HG02870 (cell line): ENCODE results near the gene MOCS2.

Source experiments
- ATAC-seq: cut with Tn5 transposase; IDR thresholded peaks from one replicate; pipeline ENCODE4 v1.9.1; 2021; ENCODE audit warnings: mild to moderate bottlenecking, moderate library complexity; ENCODE audit not compliant: unreplicated experiment

MOCS2 gene

DNA sequence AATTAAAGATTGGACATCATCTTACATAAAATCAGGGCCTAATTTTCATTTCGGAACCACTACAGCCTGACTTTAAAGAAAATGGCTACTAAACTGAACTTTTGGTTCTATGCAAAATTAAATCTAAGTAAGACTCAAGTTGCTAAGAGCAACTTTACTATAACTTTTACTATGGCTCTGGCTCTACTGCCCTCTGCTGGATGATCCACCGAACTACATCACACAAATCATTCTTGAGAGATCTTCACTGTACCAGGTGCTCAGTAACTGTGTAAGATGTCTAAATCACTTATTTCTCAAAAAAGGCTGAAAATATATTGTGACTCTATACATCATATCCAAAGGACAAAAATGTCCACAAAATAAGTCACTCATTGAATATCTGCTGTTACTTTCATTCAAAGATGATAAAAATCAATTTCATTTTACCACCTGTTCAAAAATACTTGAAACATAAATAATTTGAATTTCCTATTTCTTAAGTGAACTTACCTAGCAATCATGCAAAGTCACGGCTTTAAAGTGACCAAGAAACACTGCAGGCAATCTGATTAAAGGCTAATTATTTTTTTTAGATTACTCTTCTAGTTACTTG lies 13.5 kb downstream of the MOCS2 start:
- peak; percentile 67 for ATAC-seq

- ATAC-seq = no peak
Observed at GRCh38 chr5:53095217-53095616, 14.3 kb downstream of the MOCS2 start.

GRCh38 chr5:53092242-53092641 lies 17.3 kb downstream of the MOCS2 start:
- ATAC-seq = no peak

DNA sequence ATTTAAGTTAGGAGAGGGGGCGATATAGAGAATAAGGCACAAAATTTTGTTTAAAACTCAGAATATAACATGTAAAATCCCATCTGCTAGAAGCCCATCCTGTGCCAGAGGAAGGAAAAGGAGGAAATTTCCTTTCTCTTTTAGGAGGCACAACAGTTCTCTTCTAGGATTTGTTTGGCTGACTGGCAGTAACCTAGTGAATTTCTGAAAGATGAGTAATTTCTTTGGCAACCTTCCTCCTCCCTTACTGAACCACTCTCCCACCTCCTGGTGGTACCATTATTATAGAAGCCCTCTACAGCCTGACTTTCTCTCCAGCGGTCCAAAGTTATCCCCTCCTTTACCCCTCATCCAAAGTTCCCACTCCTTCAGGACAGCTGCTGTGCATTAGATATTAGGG lies 18.3 kb downstream of the MOCS2 start:
- ATAC-seq = no peak

- no peak for ATAC-seq
Observed at GRCh38 chr5:53090229-53090628, 19.3 kb downstream of the MOCS2 start.

GRCh38 chr5:53089481-53089991 lies 20.0 kb downstream of the MOCS2 start:
- ATAC-seq = peak; percentile 92

DNA sequence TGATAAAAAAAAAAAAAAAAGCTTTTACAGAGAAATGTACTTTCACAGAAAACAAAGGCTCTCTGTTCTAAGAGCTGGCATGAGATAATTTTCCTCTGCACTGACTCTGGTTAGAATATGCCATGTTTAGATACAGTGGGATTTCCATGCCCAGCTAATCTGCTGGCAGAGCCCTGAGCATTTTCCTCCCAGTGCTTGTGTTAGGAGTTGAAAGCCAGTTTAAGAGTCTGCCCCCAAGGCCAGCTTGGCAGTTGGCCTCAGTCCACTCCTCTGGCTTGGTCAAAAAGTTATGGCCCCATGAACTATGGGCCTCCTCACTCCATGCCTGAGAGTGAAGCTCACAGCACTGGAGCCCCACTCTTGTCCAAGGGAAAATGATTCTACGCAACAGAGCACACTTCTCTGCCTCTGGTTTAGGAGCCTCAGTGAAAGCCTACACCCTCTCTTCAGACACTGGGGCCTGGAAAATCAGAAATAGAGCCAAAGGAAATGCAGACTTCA lies 21.9 kb downstream of the MOCS2 start:
- no peak for ATAC-seq

GRCh38 chr5:53087171-53087570 lies 22.4 kb downstream of the MOCS2 start:
- ATAC-seq = no peak

- ATAC-seq = no peak
Observed at GRCh38 chr5:53084546-53085255, 24.9 kb downstream of the MOCS2 start.

DNA sequence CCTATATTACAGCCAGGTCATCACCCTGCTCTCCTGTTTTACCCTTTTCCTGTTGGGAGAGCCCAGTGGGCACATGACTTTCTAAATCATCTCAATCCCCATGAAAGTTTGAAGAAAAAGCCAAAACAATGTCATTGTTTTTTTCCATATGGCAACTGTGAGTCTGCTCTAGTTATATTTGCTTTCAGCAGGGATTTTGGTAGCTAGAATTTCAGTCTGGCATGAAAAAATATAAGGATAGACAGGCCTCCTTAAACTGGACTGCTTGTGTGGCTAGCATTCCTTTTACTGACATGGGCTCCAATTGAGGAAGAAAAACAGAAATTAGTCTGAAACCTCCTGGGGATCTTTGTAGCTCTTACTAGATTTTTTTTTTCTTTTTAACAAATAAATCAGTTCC lies 25.6 kb downstream of the MOCS2 start:
- no peak for ATAC-seq

DNA sequence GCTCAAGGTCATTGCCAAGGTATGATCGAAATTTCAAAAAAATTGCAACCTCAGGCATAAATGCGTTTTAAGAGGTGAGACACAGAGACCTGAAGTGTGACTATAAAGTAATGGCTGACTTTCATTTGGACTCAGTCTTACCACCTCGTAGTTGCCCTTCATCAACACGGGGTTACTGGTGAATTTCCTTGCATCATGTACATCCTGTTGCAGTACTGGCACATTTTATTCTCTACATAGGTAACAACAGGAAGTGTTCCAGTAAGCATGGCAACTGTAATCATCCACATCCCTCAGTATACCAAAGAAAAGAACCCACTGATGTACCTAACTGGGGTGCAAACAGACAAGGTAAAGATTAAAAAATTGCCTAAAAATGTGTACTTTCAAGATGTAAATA lies 29.3 kb downstream of the MOCS2 start:
- ATAC-seq = no peak

- ATAC-seq = no peak
Observed at GRCh38 chr5:53076014-53076583, 33.5 kb downstream of the MOCS2 start.

GRCh38 chr5:53073348-53073747 lies 36.2 kb downstream of the MOCS2 start:
- ATAC-seq = no peak

DNA sequence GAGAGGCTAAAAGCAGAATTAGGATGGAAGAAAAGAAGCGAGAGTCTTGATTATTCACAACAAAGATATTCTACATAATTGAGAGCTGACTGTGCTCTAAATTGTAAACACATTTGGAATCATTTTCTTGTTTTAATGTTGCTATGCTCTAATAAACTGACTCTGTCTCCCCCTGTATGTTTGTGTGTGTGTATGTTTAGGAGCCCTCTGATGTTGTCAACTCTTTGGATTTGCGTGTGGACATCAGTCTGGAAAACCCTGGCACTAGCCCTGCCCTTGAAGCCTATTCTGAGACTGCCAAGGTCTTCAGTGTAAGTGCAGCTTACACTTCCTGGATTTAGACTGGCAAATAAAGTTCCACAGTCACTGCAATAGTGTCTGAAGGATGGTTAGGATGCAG lies 37.8 kb downstream of the MOCS2 start:
- no peak for ATAC-seq

DNA sequence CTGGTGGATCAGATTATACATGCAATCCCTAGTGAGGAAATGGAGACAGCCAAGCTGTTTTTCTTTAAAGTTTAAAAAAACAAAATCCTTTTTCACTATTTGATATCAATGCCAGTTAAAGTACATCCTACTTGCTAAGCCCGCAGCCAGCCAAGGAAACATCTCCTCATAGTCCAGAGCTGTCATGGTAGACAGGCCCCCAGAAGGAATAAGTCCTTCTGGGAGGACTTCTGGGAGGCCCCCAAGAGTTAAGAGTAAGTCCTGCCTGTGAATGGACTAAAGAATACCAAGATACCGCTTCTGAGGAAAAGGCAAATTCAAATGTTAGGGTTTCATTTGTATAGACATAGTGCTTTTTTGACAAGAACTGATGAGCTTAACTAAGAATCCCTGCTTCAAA lies 38.3 kb downstream of the MOCS2 start:
- ATAC-seq = no peak

DNA sequence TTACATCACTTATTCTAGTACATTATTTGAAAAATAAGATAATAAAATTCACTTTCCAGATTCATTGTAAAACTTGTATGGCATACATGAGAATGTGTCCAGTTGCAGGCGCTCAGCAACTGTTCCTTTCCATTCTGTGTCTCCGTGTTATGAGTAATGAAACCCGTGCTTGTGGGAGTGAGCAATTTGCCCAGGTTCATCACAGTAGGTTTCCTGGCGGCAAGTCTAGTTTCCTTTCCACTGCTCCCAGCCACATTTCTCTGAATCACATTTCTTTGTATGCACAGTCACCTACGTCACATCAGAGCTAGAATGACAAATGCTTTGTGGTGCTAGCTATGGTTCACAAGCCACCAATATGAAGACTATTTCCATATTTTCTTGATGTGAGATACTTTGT lies 39.9 kb downstream of the MOCS2 start:
- ATAC-seq = no peak

- ATAC-seq = no peak
Observed at GRCh38 chr5:53068291-53068836, 41.2 kb downstream of the MOCS2 start.

DNA sequence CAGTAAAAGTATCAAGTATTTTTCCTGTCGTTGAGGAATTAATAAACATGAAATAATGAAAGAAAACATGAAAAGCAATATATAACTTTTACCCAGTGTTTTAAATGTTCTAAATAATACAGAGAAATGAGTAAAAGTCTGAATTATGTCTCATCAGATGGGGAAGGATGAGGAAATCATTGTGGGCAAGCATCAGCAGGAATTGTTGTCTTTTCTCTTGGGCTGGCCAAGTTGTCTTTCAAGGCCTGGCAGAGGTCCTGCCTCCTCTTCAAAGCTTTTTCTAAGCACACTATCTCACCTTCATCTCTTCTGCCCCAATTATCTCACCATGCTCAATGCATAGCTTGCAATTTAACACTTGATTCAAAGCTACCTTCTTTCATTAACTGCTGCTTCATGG lies 41.9 kb downstream of the MOCS2 start:
- no peak for ATAC-seq

DNA sequence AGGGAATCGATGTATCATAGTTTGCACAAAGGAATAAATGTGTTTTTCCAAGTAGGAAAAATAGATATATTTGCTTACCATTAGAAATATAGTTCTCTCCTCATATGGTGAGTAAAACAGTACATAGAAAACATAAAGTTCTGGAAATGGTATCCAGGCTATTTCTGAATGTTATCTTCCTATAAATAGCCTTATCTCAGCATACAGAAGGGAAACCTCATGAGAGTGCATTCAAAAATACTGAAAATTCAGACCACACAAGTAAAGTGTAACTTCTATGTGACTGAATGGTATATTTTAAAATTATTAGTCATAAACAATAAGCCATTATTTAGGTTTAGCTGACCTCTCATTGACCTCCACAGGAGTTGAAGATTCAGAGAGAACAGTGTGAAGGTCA lies 43.5 kb downstream of the MOCS2 start:
- ATAC-seq = no peak

DNA sequence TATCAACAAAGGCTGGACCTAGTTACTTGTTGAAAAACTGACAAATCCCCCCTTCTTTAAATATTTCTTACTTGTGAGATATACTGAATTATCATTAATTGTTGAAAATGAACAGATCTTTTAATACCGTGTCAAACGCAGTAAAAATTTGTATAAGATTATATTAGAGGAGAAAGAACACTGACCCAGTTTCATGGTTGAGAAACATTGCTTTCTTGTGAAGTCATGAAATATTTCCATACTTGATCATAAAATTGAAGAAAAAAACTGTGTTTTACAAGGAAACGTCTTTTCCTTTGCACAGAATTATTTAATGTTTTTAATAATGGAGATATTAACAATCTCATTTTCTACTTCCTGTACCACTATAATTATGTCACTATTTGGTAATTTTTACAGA lies 45.8 kb downstream of the MOCS2 start:
- ATAC-seq = no peak

GRCh38 chr5:53063176-53063575 lies 46.4 kb downstream of the MOCS2 start:
- no peak for ATAC-seq

- no peak for ATAC-seq
Observed at GRCh38 chr5:53059281-53059680, 50.3 kb downstream of the MOCS2 start.
